ENCODE data around the gene ZBTB12. TPM values are rescaled to one million over a fixed set of nuclear protein-coding genes. Genes with fewer than 3 reads are reported as not detected.

Gene ZBTB12
- polyA plus RNA-seq, 1 donor (not counting 4 experiments of a cell fraction or from before 2014, with no cell fraction given), result 0.64 TPM

- Histone ChIP-seq H3K4me2 (ENCODE audit: control insufficient read depth, extremely low read depth, insufficient read depth, low read depth, low read length) (no peak overlapping the region), H3K4me1 (ENCODE audit: control insufficient read depth, extremely low read depth, insufficient read depth, low read length) (peaks cover 4% of the 10 kb centered on the region), H3K9me1 (ENCODE audit: control insufficient read depth, extremely low read depth, insufficient read depth, low read length) (no peaks in the 10 kb centered on the region), H3K79me2 (ENCODE audit: control insufficient read depth, insufficient read depth, low read length) (no peaks in the 10 kb centered on the region), H4K20me1 (ENCODE audit: control insufficient read depth, extremely low read depth, insufficient read depth, low read length) (no peaks in the 10 kb centered on the region), H3K9ac (ENCODE audit: control insufficient read depth, extremely low read depth, insufficient read depth, low read length) (no peak overlapping the region), H3K27ac (ENCODE audit: control insufficient read depth, insufficient read depth, low read length) (no peak overlapping the region), H2AFZ (ENCODE audit: control insufficient read depth, low read length) (no peak overlapping the region), H3K36me3 (ENCODE audit: control insufficient read depth in 2 of 2, extremely low read depth in 1 of 2, insufficient read depth in 2 of 2, low read length in 2 of 2) (peaks cover 0 to 2% of the 10 kb centered on the region in 2 experiments), H3K27me3 (ENCODE audit: control insufficient read depth, extremely low read depth, insufficient read depth, low read length) (no peaks in the 10 kb centered on the region), H3K4me3 (ENCODE audit: control insufficient read depth in 2 of 3, extremely low read depth in 1 of 3, insufficient read depth in 2 of 3, low read depth in 1 of 3, low read length in 3 of 3) (no peak overlapping the region), H3K9me3 (ENCODE audit: control insufficient read depth, low read depth, low read length) (no peaks in the 10 kb centered on the region)
- no peak for DNase-seq (ENCODE audit: low read depth, low spot score)
- no peak for FAIRE-seq
- dilution Hi-C loops (cut with MboI; ENCODE audit: extremely low pct_ligation_motif_present, low sequenced_read_pairs), result no loop called here
- TF ChIP-seq CTCF (optimal IDR thresholded peaks at IDR 0.05 in 1 of 3, IDR thresholded peaks at IDR 0.05 in 1 of 3, conservative IDR thresholded peaks at IDR 0.05 in 1 of 3; ENCODE audit: extremely low read depth in 1 of 3, insufficient read depth in 2 of 3, low read length in 3 of 3) (no peak), EZH2 (IDR thresholded peaks at IDR 0.05; ENCODE audit: low read length) (no peak)
Observed at GRCh38 chr6:31874836-31875572, 26.9 kb downstream of the ZBTB12 start.

- H3K36me3 ChIP-seq (ENCODE audit: control insufficient read depth in 2 of 2, extremely low read depth in 1 of 2, insufficient read depth in 2 of 2, low read length in 2 of 2), result no peaks in the 10 kb centered on the region
- no peaks in the 10 kb centered on the region for H3K27me3 ChIP-seq (ENCODE audit: control insufficient read depth, extremely low read depth, insufficient read depth, low read length)
- no peak overlapping the region for H2AFZ ChIP-seq (ENCODE audit: control insufficient read depth, low read length)
- no peaks in the 10 kb centered on the region for H4K20me1 ChIP-seq (ENCODE audit: control insufficient read depth, extremely low read depth, insufficient read depth, low read length)
- no peak overlapping the region for H3K27ac ChIP-seq (ENCODE audit: control insufficient read depth, insufficient read depth, low read length)
- DNase-seq (ENCODE audit: low read depth, low spot score) (no peak), FAIRE-seq (no peak)
- TF ChIP-seq EZH2 (IDR thresholded peaks at IDR 0.05; ENCODE audit: low read length) (no peak), CTCF (optimal IDR thresholded peaks at IDR 0.05 in 1 of 3, IDR thresholded peaks at IDR 0.05 in 1 of 3, conservative IDR thresholded peaks at IDR 0.05 in 1 of 3; ENCODE audit: extremely low read depth in 1 of 3, insufficient read depth in 2 of 3, low read length in 3 of 3) (no peak)
- dilution Hi-C loops (cut with MboI; ENCODE audit: extremely low pct_ligation_motif_present, low sequenced_read_pairs), result no loop called here
- H3K9me3 ChIP-seq (ENCODE audit: control insufficient read depth, low read depth, low read length), result no peaks in the 10 kb centered on the region
- peaks cover 4% of the 10 kb centered on the region for H3K4me1 ChIP-seq (ENCODE audit: control insufficient read depth, extremely low read depth, insufficient read depth, low read length)
- no peak overlapping the region for H3K9ac ChIP-seq (ENCODE audit: control insufficient read depth, extremely low read depth, insufficient read depth, low read length)
- no peaks in the 10 kb centered on the region for H3K9me1 ChIP-seq (ENCODE audit: control insufficient read depth, extremely low read depth, insufficient read depth, low read length)
- H3K79me2 ChIP-seq (ENCODE audit: control insufficient read depth, insufficient read depth, low read length), result no peaks in the 10 kb centered on the region
- no peak overlapping the region for H3K4me2 ChIP-seq (ENCODE audit: control insufficient read depth, extremely low read depth, insufficient read depth, low read depth, low read length)
- no peak overlapping the region for H3K4me3 ChIP-seq (ENCODE audit: control insufficient read depth in 2 of 3, extremely low read depth in 1 of 3, insufficient read depth in 2 of 3, low read depth in 1 of 3, low read length in 3 of 3)
Observed at GRCh38 chr6:31874084-31874670, 27.7 kb downstream of the ZBTB12 start.

Data from keratinocyte (primary cell).